ENCODE measurements around the gene EP400. TPM values are rescaled to one million over a fixed set of nuclear protein-coding genes. Genes with fewer than 3 reads are reported as not detected.
"Not testable (repeated sequence)": the region's sequence is repeated elsewhere in the genome, so short reads cannot be mapped to it uniquely, and the experiment has no call there.

Gene EP400
- total RNA-seq, 1 donor from 2014 or later, result 59.7 TPM

- intact Hi-C loops (cut with micrococcal nuclease), result loop anchor here (5.0 kb wide), 1 partner anchor 747 kb away; the partner anchor contains the start of gene GOLGA3
Observed at GRCh38 chr12:132080515-132080914, 130.8 kb downstream of the EP400 start.

DNA sequence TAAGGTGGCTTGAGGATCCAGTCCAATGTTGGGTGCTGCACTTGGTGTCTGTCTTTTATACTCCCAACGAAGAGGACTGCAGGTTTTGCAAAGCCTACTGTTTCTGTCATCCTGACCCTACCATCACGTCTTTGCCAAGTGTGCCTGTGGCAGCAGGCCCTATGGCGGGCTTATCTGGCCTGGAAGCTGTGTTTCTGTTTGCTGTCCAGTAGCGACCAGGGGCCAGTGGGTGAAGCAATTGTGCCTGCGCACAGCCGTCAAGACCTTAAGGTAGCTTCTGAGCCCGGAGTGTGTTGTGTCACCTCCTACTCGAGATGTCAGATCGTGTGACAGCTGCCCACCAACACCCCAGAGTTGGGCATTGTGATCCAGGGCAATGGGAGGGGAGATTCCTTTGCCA lies 131.7 kb downstream of the EP400 start:
- intact Hi-C loops (cut with micrococcal nuclease), result loop anchor here (5.0 kb wide), 1 partner anchor 746 kb away; the partner anchor contains the start of gene GOLGA3

GRCh38 chr12:132083614-132083940 lies 133.8 kb downstream of the EP400 start:
- intact Hi-C loops (cut with micrococcal nuclease), result loop anchor here (5.0 kb wide), 1 partner anchor 744 kb away; the partner anchor contains the start of gene GOLGA3

GRCh38 chr12:132083941-132084620 lies 134.3 kb downstream of the EP400 start:
- intact Hi-C loops (cut with micrococcal nuclease), result loop anchor here (1.0 to 5.0 kb wide), 10 partner anchors 59 to 743 kb away; partner anchors contain the start of genes EP400, GOLGA3, POLE and PUS1

GRCh38 chr12:132084621-132085290 lies 135.0 kb downstream of the EP400 start:
- intact Hi-C loops (cut with micrococcal nuclease), result loop anchor here (1.0 to 5.0 kb wide), 11 partner anchors 59 to 743 kb away; partner anchors contain the start of genes EP400, GOLGA3, POLE and PUS1

DNA sequence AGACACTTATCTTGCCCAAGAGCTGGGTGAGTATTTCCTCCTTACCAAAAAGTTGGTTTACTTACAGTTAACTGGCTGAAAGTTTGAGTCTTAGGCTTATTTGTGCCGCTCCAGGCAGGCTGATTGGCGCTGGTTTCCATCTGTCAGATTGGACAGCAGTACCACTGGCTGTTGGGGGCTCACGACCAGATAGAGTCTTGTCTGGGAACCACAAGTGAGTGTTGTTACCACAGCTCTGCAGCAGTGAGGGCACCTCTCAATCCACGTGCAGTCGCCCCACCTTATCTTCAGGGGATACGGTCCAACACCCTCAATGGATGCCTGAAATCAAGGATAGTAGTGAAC lies 135.5 kb downstream of the EP400 start:
- intact Hi-C loops (cut with micrococcal nuclease), result loop anchor here (2.0 to 5.0 kb wide), 2 partner anchors 478 to 602 kb away; partner anchors contain the start of genes POLE and PXMP2

- intact Hi-C loops (cut with micrococcal nuclease), result loop anchor here (5.0 kb wide), 1 partner anchor 482 kb away; no protein-coding TSS in a partner anchor
Observed at GRCh38 chr12:132089407-132089910, 139.7 kb downstream of the EP400 start.

GRCh38 chr12:132094269-132094891 lies 144.6 kb downstream of the EP400 start:
- intact Hi-C loops (cut with micrococcal nuclease), result no loop called here

DNA sequence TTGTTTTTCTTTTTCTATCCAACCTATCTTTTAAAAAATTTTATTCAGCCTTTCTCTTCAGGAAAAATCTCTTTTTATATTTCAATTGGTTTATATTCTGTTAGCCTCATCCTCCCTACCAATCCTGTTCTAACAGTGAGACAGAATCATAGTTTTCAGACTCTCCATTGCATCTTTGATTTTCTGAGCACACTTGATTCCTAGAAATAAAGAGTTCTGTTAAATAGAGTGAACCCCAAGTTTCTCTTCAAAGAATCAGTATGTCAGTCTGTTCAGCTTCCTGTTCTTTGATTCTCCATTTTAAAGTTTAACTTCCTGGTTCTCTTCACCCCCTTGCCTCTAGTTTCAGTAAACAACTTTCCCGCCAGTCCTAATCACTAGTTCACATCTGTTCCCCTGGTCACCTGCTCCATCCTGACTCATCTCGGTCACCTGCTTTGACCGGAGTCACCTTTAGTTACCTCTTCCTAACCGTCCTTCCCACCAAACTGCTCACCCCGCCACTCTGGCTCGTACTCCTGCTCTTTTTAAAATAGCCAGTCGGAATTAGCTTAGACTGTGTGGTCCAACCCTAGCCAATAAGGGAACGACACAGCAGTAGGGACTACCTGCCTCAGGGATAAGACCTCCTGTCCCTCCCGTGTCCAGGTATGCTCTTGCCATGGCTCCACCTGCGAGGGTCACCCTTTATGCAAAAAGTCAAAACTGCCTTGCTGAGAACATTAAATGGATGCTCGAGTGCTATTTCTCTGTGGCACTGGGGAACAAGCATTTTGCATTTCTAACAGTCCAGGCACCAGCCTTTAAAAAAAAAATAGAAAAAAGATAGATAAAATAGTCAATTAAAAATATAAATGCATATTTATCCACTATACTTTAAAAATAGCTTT lies 146.0 kb downstream of the EP400 start:
- intact Hi-C loops (cut with micrococcal nuclease), result no loop called here

- intact Hi-C loops (cut with micrococcal nuclease), result no loop called here
Observed at GRCh38 chr12:132099739-132100138, 150.0 kb downstream of the EP400 start.

DNA sequence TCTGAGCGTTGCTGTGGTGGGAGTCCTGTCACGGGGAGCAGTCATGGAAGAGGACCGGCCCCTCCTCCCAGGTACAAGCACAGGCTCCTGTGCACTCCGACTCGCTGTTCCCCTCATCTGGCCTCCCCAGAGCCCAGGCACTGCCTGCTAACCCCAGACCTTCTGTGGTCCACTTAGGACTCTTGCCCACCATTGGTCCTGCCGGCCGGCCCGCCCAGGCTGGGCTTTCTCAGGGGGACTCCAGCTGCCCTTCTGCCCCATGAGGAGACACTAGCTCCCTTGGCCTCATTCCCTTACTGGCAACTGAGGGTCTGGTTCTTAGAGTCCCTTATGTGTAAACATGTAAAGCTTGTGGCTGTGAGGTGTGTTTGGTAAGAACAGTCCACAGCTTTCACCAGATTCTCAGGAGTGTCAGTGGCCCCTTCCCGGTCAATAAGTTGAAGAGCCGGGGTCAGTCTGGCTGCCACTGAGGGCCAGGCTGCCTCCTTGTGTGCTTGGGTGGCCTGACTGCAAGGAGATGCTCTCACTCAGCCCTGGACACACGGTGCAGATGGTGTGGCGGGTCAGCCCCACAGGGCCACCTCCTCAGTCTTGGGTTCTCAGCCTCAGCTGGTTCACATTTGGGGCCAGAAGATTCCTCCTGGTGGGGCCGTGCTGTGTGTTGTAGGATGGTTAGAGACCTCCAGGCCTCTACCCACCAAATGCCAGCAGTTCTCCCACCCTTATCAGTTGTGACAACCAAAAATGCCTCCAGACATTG lies 150.7 kb downstream of the EP400 start:
- intact Hi-C loops (cut with micrococcal nuclease), result no loop called here

- intact Hi-C loops (cut with micrococcal nuclease), result no loop called here
Observed at GRCh38 chr12:132102297-132102696, 152.6 kb downstream of the EP400 start.

GRCh38 chr12:132103072-132103471 lies 153.3 kb downstream of the EP400 start:
- intact Hi-C loops (cut with micrococcal nuclease), result not testable (repeated sequence)

- intact Hi-C loops (cut with micrococcal nuclease), result no loop called here
Observed at GRCh38 chr12:132103542-132104308, 154.0 kb downstream of the EP400 start.

DNA sequence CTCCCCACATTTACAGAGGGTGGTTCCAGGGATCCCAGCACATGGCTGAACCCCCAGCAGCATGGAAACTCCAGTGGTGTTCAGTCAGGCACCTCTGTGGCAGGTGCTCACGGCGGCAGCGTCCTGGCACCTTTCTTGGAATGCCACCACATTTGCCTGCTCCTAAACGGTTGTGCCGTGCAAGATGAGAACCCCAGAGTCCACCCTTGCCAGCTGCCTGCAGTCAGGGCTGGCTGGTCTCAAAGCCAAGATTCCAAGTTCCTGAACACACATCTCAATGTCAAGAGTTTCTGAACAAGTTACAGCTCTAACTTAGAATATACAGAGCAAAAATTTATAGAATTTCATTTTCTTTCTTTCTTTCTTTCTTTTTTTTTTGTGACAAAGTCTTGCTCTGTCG lies 155.7 kb downstream of the EP400 start:
- intact Hi-C loops (cut with micrococcal nuclease), result no loop called here

- intact Hi-C loops (cut with micrococcal nuclease), result no loop called here
Observed at GRCh38 chr12:132106921-132107320, 157.2 kb downstream of the EP400 start.

- intact Hi-C loops (cut with micrococcal nuclease), result no loop called here
Observed at GRCh38 chr12:132108211-132108832, 158.6 kb downstream of the EP400 start.

DNA sequence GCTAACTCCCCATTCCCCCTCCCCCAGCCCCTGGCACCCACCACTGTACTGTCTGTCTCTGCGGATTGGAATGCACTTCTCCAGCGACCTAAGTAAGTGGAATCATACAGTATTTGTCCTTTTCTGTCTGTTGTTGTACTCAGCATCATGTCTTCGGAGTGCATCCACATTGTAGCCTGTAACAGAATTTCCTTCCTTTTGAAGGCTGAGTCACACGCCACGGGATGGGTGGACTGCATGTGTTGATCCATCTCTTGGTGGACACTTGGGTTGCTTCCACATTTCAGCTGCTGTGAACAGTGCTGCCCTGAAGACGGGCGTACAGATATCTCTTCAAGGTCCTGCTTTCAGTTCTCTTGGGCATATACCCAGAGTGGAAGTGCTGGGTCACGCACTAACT lies 160.0 kb downstream of the EP400 start:
- intact Hi-C loops (cut with micrococcal nuclease), result no loop called here

GRCh38 chr12:132110677-132111076 lies 160.9 kb downstream of the EP400 start:
- intact Hi-C loops (cut with micrococcal nuclease), result no loop called here

All from T-helper 1 cell treated with Interleukin-12 subunit alpha and Interleukin-12 subunit beta and Interleukin-4 antibody, amounts not matched to agents 30 ng/mL and 1 ng/mL, for 36 hours (primary cell).